HepG2 (cell line): Measurements from ENCODE around the gene ASCC3. TPM values are rescaled to one million over a fixed set of nuclear protein-coding genes. Genes with fewer than 3 reads are reported as not detected.

Source experiments
- ATAC-seq: fragments of 200-7000 bp; cut with Tn5 transposase; 3 replicates; pipeline ENCODE4 v1.9.1; 2020; ENCODE audit warnings: mild to moderate bottlenecking, moderate library complexity
- BruUV-seq: library from RNA; stranded (reverse); fragments of 400-500 nt; replicated peaks from 2 replicates; lab custom pipeline; 2021; lab: Mats Ljungman, UMichigan
- CTCF ChIA-PET: fragments of 300-600 bp; formaldehyde crosslinking; extraction: SDS; loops from one replicate; lab custom pipeline; 2021; ENCODE audit warnings: low total read pairs, inconsistent platforms, low intra/inter-chr PET ratio; lab: Yijun Ruan, JAX
- POLR2A ChIA-PET: fragments of 350-600 bp; sonication (Branson Sonifier 250); formaldehyde crosslinking; loops from one replicate; lab custom pipeline; 2020; ENCODE audit warnings: antibody characterized with exemption, inconsistent platforms; lab: Yijun Ruan, JAX
- DNase-seq: peaks from one replicate; pipeline ENCODE4 v3.0.0-alpha.2; 2015; ENCODE audit warnings: low spot score
- FAIRE-seq: peaks from 3 replicates; lab custom pipeline; 2011; peaks lifted over from hg19 to GRCh38; lab: Jason Lieb, UNC
- H2AFZ ChIP-seq: one replicate; pipeline ENCODE4 v1.6.1; 2011; ENCODE audit warnings: low read length, inconsistent platforms
- H3K27ac ChIP-seq: fragments of 300-600 bp; 3 replicates; pipeline ENCODE4 v1.8.0; 2011; ENCODE audit warnings: mixed run types, mild to moderate bottlenecking, mixed read lengths, low read length, inconsistent platforms; ENCODE audit not compliant: insufficient read depth; ENCODE audit errors: extremely low read length
- H3K27me3 ChIP-seq, 2 experiments: fragments of 200-600 bp in 1 of 2; 2 replicates in 1 of 2; 3 replicates in 1 of 2; pipeline versions ENCODE4 v1.6.0 to v1.8.0; 2011; ENCODE audit warnings: low read length in 2 of 2, mild to moderate bottlenecking in 2 of 2, moderate library complexity in 2 of 2, inconsistent platforms in 1 of 2; ENCODE audit not compliant: insufficient read depth in 2 of 2, control insufficient read depth in 1 of 2
- H3K36me3 ChIP-seq, 2 experiments: fragments of 200-600 bp in 1 of 2; replicated peaks in 1 of 2; 2 replicates in 1 of 2; 3 replicates in 1 of 2; pipeline versions ENCODE4 v1.5.1 to v1.8.0; 2011; ENCODE audit warnings: low read length in 2 of 2, inconsistent platforms in 1 of 2; ENCODE audit not compliant: insufficient read depth in 2 of 2, control insufficient read depth in 1 of 2
- H3K4me1 ChIP-seq: 2 replicates; pipeline ENCODE4 v1.5.1; 2012; ENCODE audit warnings: low read length, inconsistent platforms; ENCODE audit not compliant: insufficient read depth
- H3K4me2 ChIP-seq: 2 replicates; pipeline ENCODE4 v1.6.0; 2011; ENCODE audit warnings: low read depth, low read length, inconsistent platforms
- H3K4me3 ChIP-seq, 3 experiments: fragments of 200-600 bp in 1 of 3; sonication (generic), shearing (Covaris generic) in 1 of 3; replicated peaks in 1 of 3; 2 replicates each; pipeline ENCODE4 v1.5.1; 2011 to 2016; ENCODE audit warnings: low read length in 3 of 3, inconsistent platforms in 2 of 3, low read depth in 2 of 3, mild to moderate bottlenecking in 2 of 3, control low read depth in 1 of 3, mixed read lengths in 1 of 3; ENCODE audit not compliant: insufficient read depth in 1 of 3
- H3K79me2 ChIP-seq: one replicate; pipeline ENCODE4 v1.6.1; 2011; ENCODE audit warnings: low read length, inconsistent platforms; ENCODE audit not compliant: insufficient read depth
- H3K9ac ChIP-seq: 2 replicates; pipeline ENCODE4 v1.6.0; 2011; ENCODE audit warnings: mild to moderate bottlenecking, low read depth, low read length, inconsistent platforms; ENCODE audit not compliant: insufficient read depth
- H3K9me3 ChIP-seq: 2 replicates; pipeline ENCODE4 v1.5.1; 2012; ENCODE audit warnings: mild to moderate bottlenecking, low read length
- H4K20me1 ChIP-seq: 2 replicates; pipeline ENCODE4 v1.6.0; 2011; ENCODE audit warnings: inconsistent platforms, mild to moderate bottlenecking, low read length, moderate library complexity; ENCODE audit not compliant: insufficient read depth
- ADNP ChIP-seq: sonication (generic); formaldehyde crosslinking; IDR thresholded peaks from 2 replicates; pipeline ENCODE4 v1.4.0; 2020; ENCODE audit warnings: missing genetic modification reagents
- CBFB ChIP-seq: sonication (generic); formaldehyde crosslinking; IDR thresholded peaks from 2 replicates; pipeline ENCODE4 v1.4.0; 2020; ENCODE audit warnings: missing genetic modification reagents
- FLYWCH1 ChIP-seq: sonication (generic); formaldehyde crosslinking; IDR thresholded peaks from 2 replicates; pipeline ENCODE4 v1.8.1; 2023; ENCODE audit warnings: mild to moderate bottlenecking, missing genetic modification reagents
- HIC2 ChIP-seq: sonication (generic); formaldehyde crosslinking; IDR thresholded peaks from 2 replicates; pipeline ENCODE4 v1.9.0; 2022; ENCODE audit warnings: low read depth, missing genetic modification reagents
- NFATC3 ChIP-seq: sonication (generic); formaldehyde crosslinking; IDR thresholded peaks from 2 replicates; pipeline ENCODE4 v1.5.1; 2020; ENCODE audit warnings: mild to moderate bottlenecking, missing genetic modification reagents
- REST ChIP-seq, 2 experiments: IDR thresholded peaks; 2 replicates each; pipeline ENCODE4 v1.6.1; 2011 to 2012; ENCODE audit warnings: low read length in 2 of 2, borderline replicate concordance in 1 of 2, low read depth in 1 of 2, mild to moderate bottlenecking in 1 of 2, moderate library complexity in 1 of 2
- SMARCC2 ChIP-seq: fragments of 450-650 bp; IDR thresholded peaks from 2 replicates; pipeline ENCODE4 v1.6.1; 2017; ENCODE audit warnings: antibody characterized with exemption, mild to moderate bottlenecking
- ZHX2 ChIP-seq, 2 experiments: sonication (generic) in 1 of 2; formaldehyde crosslinking in 1 of 2; IDR thresholded peaks; 2 replicates each; pipeline versions ENCODE4 v1.6.1 to v1.9.0; 2014 to 2022; ENCODE audit warnings: antibody characterized with exemption in 1 of 2, borderline replicate concordance in 1 of 2, inconsistent platforms in 1 of 2, low read depth in 1 of 2, missing genetic modification reagents in 1 of 2
- ZNF18 ChIP-seq: sonication (generic); formaldehyde crosslinking; IDR thresholded peaks from 2 replicates; pipeline ENCODE4 v1.8.0; 2022; ENCODE audit warnings: mild to moderate bottlenecking, missing genetic modification reagents; ENCODE audit not compliant: insufficient replicate concordance
- ZNF24 ChIP-seq: fragments of 450-650 bp; IDR thresholded peaks from 2 replicates; pipeline ENCODE4 v1.6.1; 2017; ENCODE audit warnings: antibody characterized with exemption, mild to moderate bottlenecking
- ZNF256 ChIP-seq: sonication (generic); formaldehyde crosslinking; conservative IDR thresholded peaks from 2 replicates; pipeline ENCODE4 v1.4.0; 2020; ENCODE audit warnings: missing genetic modification reagents
- ZNF552 ChIP-seq: sonication (generic); formaldehyde crosslinking; IDR thresholded peaks from 2 replicates; pipeline ENCODE4 v1.9.0; 2022; ENCODE audit warnings: missing genetic modification reagents, mild to moderate bottlenecking, borderline replicate concordance
- in situ Hi-C: cut with HindIII; loops from 2 replicates; pipeline ENCODE4 v1.10.0; 2017; ENCODE audit warnings: low pct_unique_long_range_greater_than_20kb; ENCODE audit not compliant: extremely low pct_ligation_motif_present
- intact Hi-C: fragments of 100-400 bp; cut with micrococcal nuclease; formaldehyde crosslinking; loops from one replicate; pipeline ENCODE4 v1.10.0; 2022; ENCODE audit not compliant: unreplicated experiment
- polyA plus RNA-seq, 8 experiments: library from polyadenylated mRNA; depleted of rRNA in 3 of 8; stranded (reverse) in 7 of 8; unstranded in 1 of 8; fragments of >200 nt; fragmentation: Illumina TruSeq in 4 of 8; extraction: Trizol in 4 of 8; gene quantifications; 2 replicates each; pipeline versions ENCODE4 v1.2.1 to v1.2.3, GENCODE V29; 2011 to 2016; ENCODE audit warnings: low read depth in 4 of 8, missing spikeins in 1 of 8, mixed read lengths in 1 of 8; ENCODE audit not compliant: insufficient read depth in 1 of 8
- total RNA-seq, 5 experiments: library from RNA; depleted of rRNA; stranded (reverse); fragments of >200 nt; fragmentation: Illumina TruSeq; extraction: Trizol; gene quantifications; 2 replicates each; pipeline ENCODE4 v1.2.3, GENCODE V29; 2016; ENCODE audit warnings: low read depth in 1 of 5

ASCC3 gene
- total and polyA plus RNA-seq, 2 of the 13 experiments (the other 11 are each of a cell fraction or from before 2014, with no cell fraction given) = 23.1 to 55.7 TPM

- DNase-seq (no peak), ATAC-seq (no peak), FAIRE-seq (no peak)
- Histone ChIP-seq H3K27ac (no peak overlapping the region), H4K20me1 (no peaks in the 10 kb centered on the region), H3K79me2 (no peaks in the 10 kb centered on the region), H3K27me3 (no peaks in the 10 kb centered on the region), H2AFZ (no peak overlapping the region), H3K9ac (no peak overlapping the region), H3K4me2 (no peak overlapping the region), H3K4me1 (no peaks in the 10 kb centered on the region), H3K4me3 (no peak overlapping the region), H3K36me3 (no peaks in the 10 kb centered on the region), H3K9me3 (no peaks in the 10 kb centered on the region)
- no TSS peak for BruUV-seq
- in situ Hi-C loops = no loop called here
- ChIA-PET POLR2A (no interaction called here), CTCF (no interaction called here)
- intact Hi-C loops = no loop called here
- TF ChIP-seq ZNF24 (no peak), ZNF256 (CRISPR knock-in tag) (no peak), ZNF552 (CRISPR knock-in tag) (no peak), REST (IDR thresholded peaks at IDR 0.05; ENCODE audit: borderline replicate concordance in 1 of 2, low read depth in 1 of 2, low read length in 2 of 2) (no peak), ZHX2 (IDR thresholded peaks at IDR 0.05; ENCODE audit: low read depth) (no peak), ZHX2 (CRISPR knock-in tag; IDR thresholded peaks at IDR 0.05; ENCODE audit: borderline replicate concordance) (no peak), HIC2 (no peak), NFATC3 (no peak), SMARCC2 (no peak), ADNP (CRISPR knock-in tag) (no peak), FLYWCH1 (CRISPR knock-in tag) (no peak), CBFB (CRISPR knock-in tag) (no peak), ZNF18 (CRISPR knock-in tag) (no peak)
Observed at GRCh38 chr6:100918152-100918551, 37.0 kb upstream of the ASCC3 start.
